Measurements from ENCODE around the gene ACP2.

DNA sequence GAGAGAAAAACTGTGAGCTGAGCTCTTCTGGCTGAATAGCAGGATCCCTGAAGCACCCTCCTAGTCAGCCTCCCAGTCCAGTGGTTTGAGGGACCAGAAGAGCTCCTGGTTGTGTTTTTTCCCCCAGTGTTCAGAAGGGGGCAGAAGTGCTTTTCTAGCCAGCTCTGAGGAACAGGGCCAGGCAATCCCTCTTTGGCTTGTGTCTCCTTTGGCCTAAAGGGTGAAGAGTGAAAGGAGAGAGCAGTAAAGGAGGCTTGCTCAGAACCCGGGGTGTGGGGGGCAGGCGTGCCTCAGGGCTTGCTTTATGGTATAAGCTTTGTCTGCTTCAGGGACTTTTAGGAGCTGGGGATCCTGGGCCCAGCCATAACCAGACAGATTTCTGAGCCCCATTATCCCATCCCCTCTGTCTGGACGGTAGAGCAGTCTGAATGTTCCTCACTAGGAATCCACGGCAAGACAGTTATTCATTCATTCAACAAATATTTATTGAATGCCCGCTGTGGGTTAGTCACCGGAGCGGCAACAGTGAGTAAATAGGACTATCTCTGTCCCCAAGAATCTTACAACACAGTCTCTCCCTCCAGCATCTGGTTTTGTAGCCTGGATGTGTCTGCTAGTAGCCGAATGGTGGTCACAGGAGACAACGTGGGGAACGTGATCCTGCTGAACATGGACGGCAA, 14.5 kb downstream of the ACP2 start:
- TF ChIP-seq, protein P1, sequence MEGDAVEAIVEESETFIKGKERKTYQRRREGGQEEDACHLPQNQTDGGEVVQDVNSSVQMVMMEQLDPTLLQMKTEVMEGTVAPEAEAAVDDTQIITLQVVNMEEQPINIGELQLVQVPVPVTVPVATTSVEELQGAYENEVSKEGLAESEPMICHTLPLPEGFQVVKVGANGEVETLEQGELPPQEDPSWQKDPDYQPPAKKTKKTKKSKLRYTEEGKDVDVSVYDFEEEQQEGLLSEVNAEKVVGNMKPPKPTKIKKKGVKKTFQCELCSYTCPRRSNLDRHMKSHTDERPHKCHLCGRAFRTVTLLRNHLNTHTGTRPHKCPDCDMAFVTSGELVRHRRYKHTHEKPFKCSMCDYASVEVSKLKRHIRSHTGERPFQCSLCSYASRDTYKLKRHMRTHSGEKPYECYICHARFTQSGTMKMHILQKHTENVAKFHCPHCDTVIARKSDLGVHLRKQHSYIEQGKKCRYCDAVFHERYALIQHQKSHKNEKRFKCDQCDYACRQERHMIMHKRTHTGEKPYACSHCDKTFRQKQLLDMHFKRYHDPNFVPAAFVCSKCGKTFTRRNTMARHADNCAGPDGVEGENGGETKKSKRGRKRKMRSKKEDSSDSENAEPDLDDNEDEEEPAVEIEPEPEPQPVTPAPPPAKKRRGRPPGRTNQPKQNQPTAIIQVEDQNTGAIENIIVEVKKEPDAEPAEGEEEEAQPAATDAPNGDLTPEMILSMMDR (IDR thresholded peaks at IDR 0.05): peak in 2 of 4 experiments; percentile 15 to 46
- TF ChIP-seq POLR2A (IDR thresholded peaks at IDR 0.05): no peak
- TF ChIP-seq EP300 (IDR thresholded peaks at IDR 0.05): no peak
- no peak for TF ChIP-seq POLR2AphosphoS5 (IDR thresholded peaks at IDR 0.05)
